HG02759 (cell line): ENCODE measurements around the gene KLHL22.
"Not testable (repeated sequence)": the region's sequence is repeated elsewhere in the genome, so short reads cannot be mapped to it uniquely, and the experiment has no call there.

ENCODE experiments used
- ATAC-seq: cut with Tn5 transposase; IDR thresholded peaks from one replicate; pipeline ENCODE4 v1.9.1; 2021; ENCODE audit warnings: mild to moderate bottlenecking, moderate library complexity; ENCODE audit not compliant: unreplicated experiment

The KLHL22 gene

DNA sequence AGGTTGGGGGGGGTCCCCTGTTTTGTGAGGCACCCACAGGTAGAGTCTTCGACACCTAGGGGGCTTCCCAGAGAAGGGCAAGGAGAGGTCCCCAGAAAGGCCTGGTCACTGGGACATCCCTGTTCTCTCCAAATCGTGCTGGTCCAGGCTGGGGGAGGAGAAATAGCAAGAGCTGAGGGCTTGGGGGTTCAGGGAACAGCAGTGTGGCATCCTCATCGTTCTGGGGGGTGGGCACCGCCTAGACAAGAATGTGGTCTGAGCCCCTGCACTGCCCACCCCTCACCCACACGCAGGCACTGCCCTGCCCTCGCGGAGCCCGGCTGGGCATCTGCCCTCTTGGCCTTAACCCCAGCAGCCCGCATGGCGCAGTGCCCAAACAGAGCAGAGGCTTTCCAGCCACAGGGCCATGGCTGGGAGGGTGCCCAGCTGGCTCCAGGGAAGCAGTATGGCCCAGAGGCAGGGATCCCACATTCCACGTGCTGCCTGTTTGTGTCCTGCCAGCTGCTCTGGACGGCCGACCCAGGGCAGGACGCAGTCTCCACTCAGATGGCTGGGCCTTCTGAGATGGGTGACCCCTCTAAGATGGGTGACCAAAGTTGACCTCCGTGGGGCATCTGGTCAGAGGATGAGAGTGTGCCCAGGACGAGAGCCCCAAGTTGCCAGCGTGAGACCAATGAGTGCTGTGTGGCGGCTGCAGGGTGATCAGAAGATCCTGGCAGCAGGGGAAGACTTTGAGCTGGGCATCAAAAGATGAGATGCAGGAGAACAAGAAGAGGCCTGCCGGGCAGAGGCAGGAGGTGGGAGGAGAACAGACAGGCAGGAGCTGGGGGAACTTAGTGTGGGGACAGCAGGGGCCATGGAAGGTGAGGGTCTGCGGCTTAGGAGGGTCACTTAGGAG lies 72.3 kb downstream of the KLHL22 start:
- no peak for ATAC-seq

DNA sequence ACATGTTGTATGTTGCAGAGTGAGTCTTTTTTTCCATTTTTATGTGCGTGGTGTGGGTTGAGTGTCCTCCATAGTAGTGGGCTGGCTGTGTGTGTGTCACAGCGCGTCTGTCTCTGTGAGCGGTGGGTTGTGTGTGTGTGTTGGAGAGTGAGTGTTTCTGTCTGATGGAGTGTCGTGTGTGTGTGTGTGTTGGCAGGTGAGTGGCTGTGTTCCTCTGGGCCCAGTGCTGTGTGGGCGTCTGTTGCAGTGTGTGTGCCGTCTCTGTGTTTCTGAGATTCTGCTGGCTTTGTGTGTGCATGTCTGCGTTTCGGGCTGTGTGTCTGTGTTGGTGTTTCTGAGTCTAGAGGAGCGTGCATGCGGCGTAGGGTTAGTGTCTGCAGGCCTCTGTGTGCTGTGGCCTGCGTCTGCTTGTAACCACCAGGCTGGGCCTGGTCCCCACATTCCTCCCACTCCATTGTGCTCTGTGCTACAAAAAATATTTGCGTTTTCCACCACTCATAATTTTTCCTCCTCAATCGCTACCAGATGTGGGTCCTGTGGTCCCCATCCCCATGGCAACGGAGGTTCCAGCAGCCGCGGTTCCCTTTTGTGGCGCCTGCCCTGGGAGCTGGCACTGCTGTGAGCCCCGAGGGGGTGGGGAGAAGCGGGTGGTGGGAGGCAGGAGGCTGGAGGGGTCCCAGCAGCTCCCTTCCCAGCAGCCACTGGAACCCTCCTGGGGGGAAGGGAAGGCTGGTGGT lies 73.2 kb downstream of the KLHL22 start:
- ATAC-seq, result no peak

DNA sequence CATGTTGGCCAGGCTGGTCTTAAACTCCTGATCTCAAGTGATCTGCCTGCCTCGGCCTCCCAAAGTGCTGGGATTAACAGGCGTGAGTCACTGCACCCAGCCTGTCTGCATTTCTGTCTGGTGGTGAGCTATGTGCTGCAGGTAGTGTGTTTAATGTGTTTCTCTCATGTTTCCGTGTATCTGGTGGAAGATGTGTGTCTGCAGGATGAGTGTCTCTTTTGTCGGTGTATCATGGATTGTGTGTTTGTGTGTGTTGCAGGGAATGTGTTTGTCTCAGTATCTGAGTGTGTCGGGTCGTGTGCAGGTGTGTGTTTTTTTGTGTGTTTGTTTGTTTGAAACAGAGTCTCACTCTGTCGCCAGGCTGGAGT lies 74.1 kb downstream of the KLHL22 start:
- no peak for ATAC-seq

DNA sequence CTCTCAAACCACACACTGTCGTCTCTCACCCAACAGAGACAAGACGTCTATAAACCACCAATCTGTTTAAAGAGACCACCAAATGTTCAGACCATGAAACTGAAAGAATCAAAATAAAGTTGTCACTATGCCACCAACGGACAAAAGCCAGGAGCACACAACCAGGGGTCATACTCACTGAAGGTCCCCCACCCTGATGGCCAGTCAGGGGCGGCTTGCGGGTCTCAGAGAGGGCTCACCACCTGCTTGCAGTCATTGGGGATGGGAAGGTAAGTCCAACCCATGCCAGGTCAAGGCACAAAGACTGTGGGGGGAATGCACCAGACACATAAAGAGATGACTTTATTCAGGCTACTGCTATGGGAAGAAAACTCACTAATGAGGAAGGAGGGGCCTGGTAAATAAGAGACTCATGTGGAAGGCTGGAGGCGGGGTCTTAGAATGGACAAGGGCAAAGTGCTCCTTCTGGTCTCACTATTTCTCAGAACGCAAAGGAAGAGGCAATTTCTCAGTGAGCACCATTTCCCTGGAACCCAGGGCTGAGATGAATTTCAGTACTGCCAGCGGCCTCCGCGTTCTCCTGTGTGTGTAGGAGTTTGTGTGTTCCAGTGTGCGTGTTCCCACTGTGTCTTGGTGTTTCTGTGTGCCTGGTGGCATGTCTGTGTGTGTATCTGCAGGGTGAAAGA lies 75.3 kb downstream of the KLHL22 start:
- ATAC-seq, result no peak

DNA sequence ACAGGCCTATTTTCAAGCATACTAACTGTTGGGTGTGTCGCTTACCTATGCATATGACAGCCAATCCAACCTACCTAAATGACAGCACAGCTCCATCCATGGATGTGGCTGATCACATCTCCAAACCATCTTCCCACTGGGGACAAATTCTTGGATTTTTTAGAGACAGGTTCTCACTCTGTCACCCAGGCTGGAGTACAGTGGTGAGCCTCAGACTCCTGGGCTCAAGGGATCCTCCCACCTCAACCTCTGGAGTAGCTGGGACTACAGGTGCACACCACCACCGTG lies 76.0 kb downstream of the KLHL22 start:
- ATAC-seq, result no peak

DNA sequence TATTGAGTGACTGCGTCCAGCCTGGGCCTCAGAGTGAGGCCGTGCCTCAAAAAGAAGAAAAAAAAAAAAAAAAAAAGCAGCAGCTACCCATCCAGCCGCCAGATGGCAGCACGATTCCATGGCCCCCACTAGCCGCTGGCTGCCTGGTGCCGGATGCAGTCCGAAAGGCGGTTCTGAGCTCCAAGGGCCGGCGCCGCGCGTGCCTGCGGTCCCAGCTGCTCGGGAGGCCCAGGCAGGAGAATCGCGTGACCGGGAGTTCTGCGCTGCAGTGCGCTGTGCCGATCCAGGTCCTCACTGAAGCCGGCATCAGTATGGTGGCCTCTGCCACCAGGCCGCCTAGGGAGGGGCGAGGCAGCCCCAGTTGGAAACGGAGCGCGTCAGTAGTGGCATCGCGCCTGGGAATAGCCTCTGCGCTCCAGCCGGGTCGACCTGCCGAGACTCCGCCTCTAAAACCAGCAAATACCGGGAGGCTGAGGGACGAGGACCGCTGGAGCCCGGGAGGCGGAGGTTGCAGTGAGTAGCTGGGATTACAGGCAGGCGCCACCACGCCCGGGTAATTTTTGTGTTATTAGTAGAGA lies 77.3 kb downstream of the KLHL22 start:
- no peak for ATAC-seq

DNA sequence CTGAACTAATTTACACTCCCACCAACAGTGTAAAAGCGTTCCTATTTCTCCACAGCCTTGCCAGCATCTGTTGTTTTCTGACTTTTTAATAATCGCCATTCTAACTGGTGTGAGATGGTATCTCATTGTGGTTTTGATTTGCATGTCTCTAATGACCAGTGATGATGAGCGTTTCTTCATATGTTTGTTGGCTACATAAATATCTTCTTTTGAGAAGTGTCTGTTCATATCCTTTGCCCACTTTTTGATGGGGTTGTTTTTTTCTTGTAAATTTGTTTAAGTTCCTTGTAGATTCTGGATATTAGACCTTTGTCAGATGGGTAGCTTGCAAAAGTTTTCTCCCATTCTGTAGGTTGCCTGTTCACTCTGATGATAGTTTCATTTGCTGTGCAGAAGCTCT lies 79.9 kb downstream of the KLHL22 start:
- ATAC-seq, result not testable (repeated sequence)

DNA sequence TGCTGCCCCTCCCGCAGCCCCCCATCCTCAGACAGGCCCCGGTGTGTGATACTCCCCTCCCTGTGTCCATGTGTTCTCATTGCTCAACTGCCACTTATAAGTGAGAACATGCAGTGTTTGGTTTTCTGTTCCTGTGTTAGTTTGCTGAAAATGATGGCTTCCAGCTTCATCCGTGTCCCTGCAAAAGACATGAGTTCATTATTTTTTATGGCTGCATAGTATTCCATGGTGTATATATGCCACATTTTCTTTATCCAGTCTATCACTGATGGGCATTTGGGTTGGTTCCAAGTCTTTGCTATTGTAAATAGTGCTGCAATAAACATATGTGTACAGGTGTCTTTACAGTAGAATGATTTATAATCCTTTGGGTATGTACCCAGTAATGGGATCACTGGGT lies 80.4 kb downstream of the KLHL22 start:
- not testable (repeated sequence) for ATAC-seq

DNA sequence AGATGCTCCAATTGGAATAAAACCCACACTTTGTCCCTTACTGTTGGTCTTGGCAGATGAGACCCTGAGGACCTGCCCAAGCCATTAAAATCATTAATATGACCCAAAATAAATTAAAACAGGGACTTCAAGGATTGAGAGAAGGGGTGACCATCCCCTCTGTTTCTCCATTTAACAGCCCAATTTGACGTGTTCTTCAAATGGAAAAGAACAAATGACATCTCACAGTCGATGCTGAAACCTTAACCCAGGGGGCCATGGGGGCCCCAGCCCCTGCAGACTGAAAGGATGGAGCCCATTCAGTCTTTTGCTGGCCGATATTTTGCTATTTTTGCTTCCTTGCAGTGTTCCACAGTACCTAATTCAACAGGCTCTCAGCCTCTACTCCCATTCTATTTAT lies 81.1 kb downstream of the KLHL22 start:
- no peak for ATAC-seq

DNA sequence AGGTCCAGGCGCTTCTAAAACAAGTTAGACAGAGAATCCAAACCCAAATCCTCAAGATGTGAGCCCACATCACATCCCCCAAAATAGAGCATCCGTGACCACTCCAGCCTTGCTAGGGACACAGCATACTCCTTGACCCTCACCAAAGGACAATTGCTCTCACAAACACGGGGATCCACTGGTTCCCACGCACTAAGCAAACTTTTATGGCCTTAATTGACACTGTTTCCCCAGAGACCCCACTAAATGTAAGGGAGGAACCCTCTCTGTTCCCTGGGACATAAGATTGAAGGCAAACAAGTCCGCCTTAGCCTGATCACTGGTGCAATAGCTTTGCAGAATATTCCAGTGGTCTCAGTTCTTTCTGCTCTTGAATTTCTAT lies 81.5 kb downstream of the KLHL22 start:
- ATAC-seq, result no peak

DNA sequence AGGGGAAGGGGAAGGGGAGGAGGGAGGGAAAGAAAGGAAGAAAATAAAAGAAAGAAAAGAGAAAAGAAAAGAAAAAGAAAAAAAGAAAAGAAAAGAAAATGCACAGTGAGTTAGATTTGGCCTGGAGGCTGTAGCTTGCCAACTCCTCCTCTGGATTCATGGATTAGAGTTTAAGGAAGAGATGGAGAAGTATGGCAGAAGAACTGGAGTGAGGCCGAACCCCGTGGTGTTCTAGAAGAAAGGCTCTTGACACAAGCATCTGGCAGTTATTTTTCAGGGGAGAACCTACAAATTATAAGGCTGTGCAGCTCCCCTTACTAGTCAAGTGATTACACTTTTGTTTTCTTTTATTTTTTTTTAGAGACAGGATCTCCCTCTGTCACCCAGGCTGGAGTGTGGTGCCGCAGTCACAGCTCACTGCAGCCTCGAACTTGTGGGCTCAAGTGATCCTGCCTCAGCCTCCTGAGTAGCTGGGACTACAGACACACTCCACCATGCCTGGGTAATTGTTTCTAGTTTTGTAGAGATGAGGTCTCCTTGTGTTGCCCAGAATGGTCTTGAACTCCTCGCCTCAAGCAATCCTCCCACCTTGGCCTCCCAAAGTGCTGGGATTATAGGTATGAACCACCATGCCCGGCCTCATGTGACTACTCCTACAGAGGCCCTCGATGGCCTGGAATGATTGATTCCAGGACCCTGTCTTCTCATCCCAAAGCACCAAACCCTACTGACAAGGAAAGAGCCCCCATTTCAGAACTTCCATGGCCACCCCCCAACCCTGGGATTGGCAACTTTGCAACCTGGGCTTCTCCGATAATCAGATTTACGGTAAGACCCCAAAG lies 82.2 kb downstream of the KLHL22 start:
- no peak for ATAC-seq

DNA sequence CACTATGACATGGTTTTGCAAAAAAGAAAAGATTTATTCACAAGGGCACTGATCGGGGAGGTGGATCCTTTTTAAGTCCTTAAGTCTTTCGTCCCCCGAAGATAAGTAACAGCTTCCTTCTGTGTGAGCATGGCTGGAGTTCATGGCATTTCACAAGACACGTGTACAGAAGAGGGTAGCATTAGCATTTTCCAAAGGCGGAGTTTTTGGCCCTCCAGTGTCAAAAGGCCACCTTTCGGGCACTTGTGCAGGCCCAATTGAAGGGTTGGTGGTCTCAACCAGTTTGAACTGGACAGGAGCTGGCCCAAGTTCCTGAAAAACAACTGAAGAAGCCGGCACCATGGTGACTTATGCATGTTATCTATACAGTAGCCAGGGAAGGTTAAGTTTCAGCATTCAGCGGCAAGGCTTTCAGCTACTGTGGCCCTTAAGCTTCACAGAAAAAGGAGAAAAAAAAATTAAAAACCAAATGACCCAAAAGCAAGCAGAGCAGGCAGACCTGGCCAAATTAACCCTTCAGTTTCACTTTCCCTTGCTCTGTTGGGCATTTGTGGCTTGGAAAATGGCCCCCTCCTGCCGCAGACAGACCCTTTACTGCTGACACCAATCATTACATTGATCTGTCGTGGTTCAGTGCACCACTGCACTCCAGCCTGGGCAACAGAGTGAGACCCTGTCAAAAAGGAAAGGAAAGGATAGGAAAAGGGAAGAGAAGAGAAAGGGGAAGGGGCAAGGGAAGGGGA lies 83.0 kb downstream of the KLHL22 start:
- no peak for ATAC-seq

DNA sequence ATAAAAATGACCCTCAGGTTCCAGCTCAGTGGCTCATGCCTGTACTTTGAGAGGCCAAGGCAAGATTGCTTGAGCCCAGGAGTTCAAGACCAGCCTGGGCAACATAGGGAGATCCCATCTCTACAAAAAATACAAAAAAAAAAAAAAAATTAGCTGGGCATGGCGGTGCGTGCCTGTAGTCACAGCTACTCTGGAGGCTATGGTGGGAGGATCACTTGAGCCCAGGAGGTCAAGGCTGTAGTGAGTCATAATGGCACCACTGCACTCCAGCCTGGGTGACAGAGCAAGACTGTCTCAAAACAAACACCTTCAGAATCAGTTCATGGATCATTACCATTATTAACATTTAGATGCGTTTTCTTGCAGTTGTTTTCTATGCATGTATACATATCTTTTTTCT lies 86.2 kb downstream of the KLHL22 start:
- not testable (repeated sequence) for ATAC-seq

DNA sequence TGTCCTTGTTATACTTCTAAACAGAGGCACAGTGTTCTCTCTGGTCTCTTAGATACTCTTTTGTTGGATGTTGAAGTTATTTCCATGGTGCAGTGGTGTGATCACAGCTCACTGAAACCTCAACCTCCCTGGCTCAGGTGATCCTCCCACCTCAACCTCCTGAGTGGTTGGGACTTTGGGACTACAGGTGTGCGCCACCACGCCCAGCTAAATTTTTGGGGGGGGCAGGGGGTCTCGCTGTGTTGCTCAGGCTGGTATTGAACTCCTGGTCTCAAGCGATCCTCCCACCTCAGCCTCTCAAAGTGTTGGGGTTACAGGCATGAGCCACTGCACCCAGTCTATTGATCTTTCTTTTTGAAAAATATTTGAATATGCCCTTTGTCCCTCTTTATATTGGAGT lies 86.7 kb downstream of the KLHL22 start:
- ATAC-seq, result no peak

DNA sequence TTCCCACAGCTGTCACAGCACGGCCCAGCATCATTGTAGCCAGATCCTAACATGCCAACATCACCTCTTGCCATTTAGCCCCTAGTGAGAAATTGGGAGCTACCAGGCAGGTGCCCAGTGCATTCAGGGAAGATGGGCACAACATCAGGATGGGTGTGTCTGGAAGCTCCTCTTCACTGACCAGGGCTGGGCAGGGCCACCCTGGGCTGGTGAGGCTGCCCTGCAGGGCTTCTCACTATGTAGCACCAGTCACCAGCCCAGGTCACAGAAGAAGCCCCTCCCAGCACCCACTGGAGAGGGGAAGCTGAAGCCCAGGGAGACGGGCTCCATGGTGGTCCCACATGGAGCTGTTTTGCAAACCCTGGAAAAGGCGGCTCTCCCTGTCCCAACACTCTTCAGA lies 87.8 kb downstream of the KLHL22 start:
- ATAC-seq, result no peak

DNA sequence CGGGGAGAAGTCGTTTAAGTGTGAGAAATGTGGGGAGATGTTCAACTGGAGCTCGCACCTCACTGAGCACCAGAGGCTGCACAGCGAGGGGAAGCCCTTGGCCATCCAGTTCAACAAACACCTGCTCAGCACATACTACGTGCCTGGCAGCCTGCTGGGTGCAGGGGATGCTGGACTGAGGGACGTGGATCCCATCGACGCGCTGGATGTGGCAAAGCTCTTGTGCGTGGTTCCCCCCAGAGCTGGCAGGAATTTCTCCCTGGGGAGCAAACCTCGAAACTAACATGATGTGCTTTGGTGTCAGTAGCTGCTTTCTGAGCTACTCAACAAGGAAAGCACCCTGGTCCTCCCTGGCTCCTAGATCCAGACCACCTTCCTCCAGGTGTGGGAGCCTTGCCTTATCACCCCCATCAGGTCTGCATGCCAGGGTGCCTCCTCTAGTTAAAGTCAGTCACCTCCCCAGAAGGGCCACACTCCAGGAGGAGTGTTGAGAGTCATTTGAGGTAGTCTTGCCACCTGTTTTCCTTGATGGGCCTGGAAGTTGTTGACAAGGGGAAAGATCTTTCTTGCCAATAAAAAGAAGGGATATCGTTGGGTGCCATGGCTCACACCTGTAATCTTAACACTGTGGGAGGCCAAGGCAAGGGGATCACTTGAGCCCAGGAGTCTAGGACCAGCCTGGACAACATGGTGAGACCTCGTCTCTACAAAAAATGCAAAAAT lies 88.7 kb downstream of the KLHL22 start:
- ATAC-seq, result no peak

DNA sequence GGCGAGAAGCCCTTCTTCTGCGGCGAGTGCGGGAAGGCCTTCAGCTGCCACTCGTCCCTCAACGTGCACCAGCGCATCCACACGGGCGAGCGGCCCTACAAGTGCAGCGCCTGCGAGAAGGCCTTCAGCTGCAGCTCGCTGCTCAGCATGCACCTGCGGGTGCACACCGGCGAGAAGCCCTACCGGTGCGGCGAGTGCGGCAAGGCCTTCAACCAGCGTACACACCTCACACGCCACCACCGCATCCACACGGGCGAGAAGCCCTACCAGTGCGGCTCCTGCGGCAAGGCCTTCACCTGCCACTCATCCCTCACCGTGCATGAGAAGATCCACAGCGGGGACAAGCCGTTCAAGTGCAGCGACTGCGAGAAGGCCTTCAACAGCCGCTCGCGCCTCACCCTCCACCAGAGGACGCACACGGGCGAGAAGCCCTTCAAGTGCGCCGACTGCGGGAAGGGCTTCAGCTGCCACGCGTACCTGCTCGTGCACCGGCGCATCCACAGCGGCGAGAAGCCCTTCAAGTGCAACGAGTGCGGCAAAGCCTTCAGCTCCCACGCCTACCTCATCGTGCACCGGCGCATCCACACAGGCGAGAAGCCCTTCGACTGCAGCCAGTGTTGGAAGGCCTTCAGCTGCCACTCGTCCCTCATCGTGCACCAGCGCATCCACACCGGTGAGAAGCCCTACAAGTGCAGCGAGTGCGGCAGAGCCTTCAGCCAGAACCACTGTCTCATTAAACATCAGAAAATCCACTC lies 89.5 kb downstream of the KLHL22 start:
- no peak for ATAC-seq

DNA sequence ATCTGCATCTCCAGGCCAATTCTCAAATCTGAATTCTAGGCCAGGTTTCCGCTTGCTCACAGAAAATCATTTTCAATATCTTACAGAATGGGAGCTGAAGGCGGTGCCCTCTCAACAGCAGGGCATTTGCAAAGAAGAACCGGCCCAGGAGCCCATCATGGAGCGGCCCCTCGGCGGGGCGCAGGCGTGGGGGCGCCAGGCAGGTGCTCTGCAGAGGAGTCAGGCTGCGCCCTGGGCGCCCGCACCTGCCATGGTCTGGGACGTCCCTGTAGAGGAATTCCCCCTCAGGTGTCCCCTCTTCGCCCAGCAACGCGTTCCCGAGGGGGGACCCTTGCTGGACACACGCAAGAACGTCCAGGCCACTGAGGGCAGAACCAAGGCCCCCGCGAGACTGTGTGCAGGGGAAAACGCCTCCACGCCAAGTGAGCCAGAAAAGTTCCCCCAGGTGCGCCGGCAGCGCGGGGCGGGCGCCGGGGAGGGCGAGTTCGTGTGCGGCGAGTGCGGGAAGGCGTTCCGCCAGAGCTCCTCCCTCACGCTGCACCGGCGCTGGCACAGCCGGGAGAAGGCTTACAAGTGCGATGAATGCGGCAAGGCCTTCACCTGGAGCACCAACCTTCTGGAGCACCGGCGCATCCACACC lies 90.2 kb downstream of the KLHL22 start:
- no peak for ATAC-seq
